SU-DHL-6 (cell line): ENCODE data around the gene GARNL3.

ENCODE experiments used
- H2AFZ ChIP-seq: fragments of 200-600 bp; sonication (generic); 2 replicates; pipeline ENCODE4 v1.6.1; 2014; ENCODE audit warnings: low read depth, mild to moderate bottlenecking, moderate library complexity, mixed read lengths, antibody characterized with exemption, low read length; ENCODE audit not compliant: severe bottlenecking
- H3F3A ChIP-seq: fragments of 200-600 bp; shearing (Covaris generic); 2 replicates; pipeline ENCODE4 v1.6.0; 2016; ENCODE audit warnings: antibody characterized with exemption, mild to moderate bottlenecking; ENCODE audit not compliant: insufficient read depth
- H3K27ac ChIP-seq: fragments of 200-600 bp; sonication (generic); 2 replicates; pipeline ENCODE4 v1.5.1; 2016; ENCODE audit warnings: low read depth, mild to moderate bottlenecking, low read length, moderate library complexity, mixed read lengths
- H3K27me3 ChIP-seq: fragments of 200-600 bp; sonication (generic), shearing (Covaris generic); 2 replicates; pipeline ENCODE4 v1.6.0; 2014; ENCODE audit warnings: mild to moderate bottlenecking, low read length
- H3K36me3 ChIP-seq: fragments of 200-600 bp; sonication (generic); 2 replicates; pipeline ENCODE4 v1.6.1; 2014; ENCODE audit warnings: mild to moderate bottlenecking, low read length, mixed read lengths
- H3K4me2 ChIP-seq: fragments of 300-600, 200-600 bp; shearing (Covaris generic), sonication (generic); 2 replicates; pipeline ENCODE4 v1.6.0; 2014; ENCODE audit warnings: low read length, low read depth, mild to moderate bottlenecking; ENCODE audit not compliant: poor library complexity, severe bottlenecking
- H3K4me3 ChIP-seq: fragments of 200-600 bp; sonication (generic); 2 replicates; pipeline ENCODE4 v1.5.1; 2014; ENCODE audit warnings: antibody characterized with exemption, low read length, mild to moderate bottlenecking, mixed read lengths; ENCODE audit not compliant: insufficient read depth, poor library complexity, severe bottlenecking
- H3K79me2 ChIP-seq: fragments of 200-600 bp; sonication (generic); 2 replicates; pipeline ENCODE4 v1.6.1; 2014; ENCODE audit warnings: mild to moderate bottlenecking, low read length, moderate library complexity; ENCODE audit not compliant: insufficient read depth
- H3K9ac ChIP-seq: fragments of 200-600 bp; sonication (generic); 2 replicates; pipeline ENCODE4 v1.7.0; 2014; ENCODE audit warnings: mild to moderate bottlenecking, low read length
- H3K9me2 ChIP-seq: fragments of 200-600 bp; sonication (generic); replicated peaks from 2 replicates; pipeline ENCODE4 v1.6.1; 2014; ENCODE audit warnings: low read length; ENCODE audit not compliant: insufficient read depth
- H3K9me3 ChIP-seq: fragments of 200-600 bp; sonication (generic); 2 replicates; pipeline ENCODE4 v1.6.1; 2014; ENCODE audit warnings: low read length, mixed read lengths; ENCODE audit not compliant: insufficient read depth
- H4K20me1 ChIP-seq: fragments of 200-600 bp; sonication (generic); 2 replicates; pipeline ENCODE4 v1.6.1; 2014; ENCODE audit warnings: low read depth, mild to moderate bottlenecking, antibody characterized with exemption, low read length, moderate library complexity, mixed read lengths
- EZH2phosphoT487 ChIP-seq: fragments of 200-600 bp; sonication (generic), shearing (Covaris generic); conservative IDR thresholded peaks from 2 replicates; pipeline ENCODE4 v1.6.1; 2018; ENCODE audit warnings: mild to moderate bottlenecking, antibody characterized with exemption, low read length, moderate library complexity, mixed read lengths
- TF ChIP-seq, protein P1 (sequence below): fragments of 200-600 bp; sonication (generic); IDR thresholded peaks from one replicate; pipeline ENCODE4 v1.5.1; 2017; ENCODE audit warnings: antibody characterized with exemption, mild to moderate bottlenecking, low read length, moderate library complexity; ENCODE audit not compliant: insufficient read depth, poor library complexity, severe bottlenecking

The GARNL3 gene

DNA sequence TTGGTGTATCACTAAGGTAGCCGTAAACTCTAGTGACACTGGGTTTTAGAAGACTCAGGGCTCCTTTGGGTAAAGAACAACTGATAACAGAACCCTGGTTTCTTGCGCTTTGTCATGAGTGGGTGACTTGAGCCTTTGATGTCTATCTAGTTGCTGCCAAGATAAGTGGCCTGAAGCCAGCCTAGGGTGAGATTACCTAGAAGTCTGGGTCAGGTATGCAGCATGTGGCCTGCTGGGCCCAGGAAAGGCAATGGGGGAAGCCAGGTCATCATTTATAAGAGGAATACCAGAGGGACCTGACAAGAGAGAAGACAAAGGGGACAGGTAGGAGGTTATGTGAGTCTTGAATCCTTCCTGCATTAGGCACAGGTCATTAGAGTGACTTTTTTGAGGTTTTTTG is 23.2 kb upstream of the GARNL3 start:
- no peak overlapping the region for H2AFZ ChIP-seq
- TF ChIP-seq EZH2phosphoT487: no peak
- TF ChIP-seq, protein P1, sequence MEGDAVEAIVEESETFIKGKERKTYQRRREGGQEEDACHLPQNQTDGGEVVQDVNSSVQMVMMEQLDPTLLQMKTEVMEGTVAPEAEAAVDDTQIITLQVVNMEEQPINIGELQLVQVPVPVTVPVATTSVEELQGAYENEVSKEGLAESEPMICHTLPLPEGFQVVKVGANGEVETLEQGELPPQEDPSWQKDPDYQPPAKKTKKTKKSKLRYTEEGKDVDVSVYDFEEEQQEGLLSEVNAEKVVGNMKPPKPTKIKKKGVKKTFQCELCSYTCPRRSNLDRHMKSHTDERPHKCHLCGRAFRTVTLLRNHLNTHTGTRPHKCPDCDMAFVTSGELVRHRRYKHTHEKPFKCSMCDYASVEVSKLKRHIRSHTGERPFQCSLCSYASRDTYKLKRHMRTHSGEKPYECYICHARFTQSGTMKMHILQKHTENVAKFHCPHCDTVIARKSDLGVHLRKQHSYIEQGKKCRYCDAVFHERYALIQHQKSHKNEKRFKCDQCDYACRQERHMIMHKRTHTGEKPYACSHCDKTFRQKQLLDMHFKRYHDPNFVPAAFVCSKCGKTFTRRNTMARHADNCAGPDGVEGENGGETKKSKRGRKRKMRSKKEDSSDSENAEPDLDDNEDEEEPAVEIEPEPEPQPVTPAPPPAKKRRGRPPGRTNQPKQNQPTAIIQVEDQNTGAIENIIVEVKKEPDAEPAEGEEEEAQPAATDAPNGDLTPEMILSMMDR: no peak
- H3K4me3 ChIP-seq: no peak overlapping the region
- no peaks in the 10 kb centered on the region for H3F3A ChIP-seq
- H3K4me2 ChIP-seq: no peak overlapping the region
- H3K36me3 ChIP-seq: no peaks in the 10 kb centered on the region
- no peaks in the 10 kb centered on the region for H3K79me2 ChIP-seq
- no peaks in the 10 kb centered on the region for H3K9me2 ChIP-seq
- H3K9me3 ChIP-seq: no peaks in the 10 kb centered on the region
- no peak overlapping the region for H3K9ac ChIP-seq
- no peaks in the 10 kb centered on the region for H4K20me1 ChIP-seq
- H3K27me3 ChIP-seq: no peaks in the 10 kb centered on the region
- no peak overlapping the region for H3K27ac ChIP-seq

DNA sequence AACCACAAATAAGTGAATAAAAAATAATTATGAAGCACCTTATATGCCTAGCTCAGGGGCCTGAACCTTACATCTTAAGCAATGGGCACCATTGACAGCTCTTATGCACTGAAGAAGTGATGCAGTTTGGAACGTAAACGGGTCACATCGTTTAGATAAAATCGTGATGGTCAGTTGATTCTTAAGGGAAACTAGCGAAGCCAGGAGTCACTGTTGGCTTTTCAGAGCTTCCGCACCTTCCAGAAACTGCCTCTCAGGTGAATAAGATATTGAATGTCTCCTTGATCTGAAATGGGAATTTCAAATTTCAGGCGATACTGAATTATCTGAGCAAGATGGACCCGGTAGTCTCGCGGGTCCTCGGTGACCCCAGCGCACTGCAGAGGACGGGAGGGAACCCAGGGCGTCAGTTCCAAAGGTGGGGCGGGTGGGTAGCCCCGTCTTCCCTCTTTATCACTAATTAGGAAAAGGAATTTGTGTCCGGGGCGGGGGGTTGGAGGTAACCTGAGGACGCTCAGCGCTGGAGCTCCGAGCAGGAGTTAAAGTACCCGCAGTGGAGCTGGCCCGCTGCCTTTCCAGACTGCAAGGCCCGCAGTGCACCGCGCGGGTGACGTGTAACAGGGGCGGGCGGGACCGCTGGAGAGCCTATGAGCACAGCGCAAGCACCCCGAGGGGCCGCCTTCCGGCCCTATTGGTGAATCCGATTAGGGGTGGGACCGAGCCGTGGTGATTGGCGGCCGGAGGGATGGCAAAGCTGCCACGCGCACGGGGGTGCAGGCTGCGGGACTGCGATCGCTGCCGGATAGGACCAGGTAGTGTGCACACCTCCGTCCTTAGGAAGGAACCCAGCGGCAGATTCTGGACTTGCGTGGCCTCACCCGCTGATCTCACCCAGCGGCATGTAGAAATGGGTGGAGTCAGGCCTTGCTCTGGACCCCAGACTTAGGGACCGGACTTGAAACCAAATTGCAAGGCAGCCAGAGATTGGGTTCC is 19.7 kb upstream of the GARNL3 start:
- Histone ChIP-seq H3K4me2 (peak overlapping the region; percentile 84), H3K4me3 (peak overlapping the region; percentile 77), H4K20me1 (no peaks in the 10 kb centered on the region), H3K9ac (peak overlapping the region; percentile 66), H3F3A (no peaks in the 10 kb centered on the region), H3K27ac (no peak overlapping the region), H3K9me3 (no peaks in the 10 kb centered on the region), H3K27me3 (no peaks in the 10 kb centered on the region), H3K36me3 (no peaks in the 10 kb centered on the region), H3K9me2 (no peaks in the 10 kb centered on the region), H3K79me2 (no peaks in the 10 kb centered on the region), H2AFZ (peak overlapping the region; percentile 87)
- TF ChIP-seq, protein P1: no peak
- no peak for TF ChIP-seq EZH2phosphoT487

GRCh38 chr9:127245637-127246164 is 18.9 kb upstream of the GARNL3 start:
- Histone ChIP-seq H2AFZ (peak overlapping the region; percentile 87), H3K4me2 (peak overlapping the region; percentile 84), H3F3A (no peaks in the 10 kb centered on the region), H3K79me2 (no peaks in the 10 kb centered on the region), H4K20me1 (no peaks in the 10 kb centered on the region), H3K4me3 (peak overlapping the region; percentile 77), H3K9me2 (no peaks in the 10 kb centered on the region), H3K27ac (no peak overlapping the region), H3K9ac (peak overlapping the region; percentile 66), H3K9me3 (no peaks in the 10 kb centered on the region), H3K36me3 (no peaks in the 10 kb centered on the region), H3K27me3 (no peaks in the 10 kb centered on the region)
- TF ChIP-seq EZH2phosphoT487: no peak
- TF ChIP-seq, protein P1: no peak
